SK-N-SH (cell line): ENCODE measurements around the gene NR1H4.

ENCODE experiments used
- EP300 ChIP-seq, 2 experiments: IDR thresholded peaks; 2 replicates each; pipeline versions ENCODE4 v1.4.0 to v1.6.1; 2012; ENCODE audit warnings: borderline replicate concordance in 1 of 2, low read depth in 1 of 2, low read length in 1 of 2
- JUND ChIP-seq: IDR thresholded peaks from 2 replicates; pipeline ENCODE4 v1.4.0; 2012
- NFIC ChIP-seq: IDR thresholded peaks from 2 replicates; pipeline ENCODE4 v1.4.0; 2012; ENCODE audit warnings: borderline replicate concordance
- RFX5 ChIP-seq: IDR thresholded peaks from 2 replicates; pipeline ENCODE4 v1.6.1; 2012; ENCODE audit warnings: mild to moderate bottlenecking, improper control_type of control experiment, low read length
- RXRA ChIP-seq: IDR thresholded peaks from 2 replicates; pipeline ENCODE4 v1.4.0; 2012; ENCODE audit warnings: low read depth, mild to moderate bottlenecking, borderline replicate concordance
- SIN3A ChIP-seq: IDR thresholded peaks from 2 replicates; pipeline ENCODE4 v1.6.1; 2012; ENCODE audit warnings: low read depth, mild to moderate bottlenecking, low read length, moderate library complexity, borderline replicate concordance
- TEAD4 ChIP-seq: IDR thresholded peaks from 2 replicates; pipeline ENCODE4 v1.4.0; 2012; ENCODE audit warnings: mild to moderate bottlenecking, borderline replicate concordance; ENCODE audit not compliant: insufficient read depth
- YY1 ChIP-seq: IDR thresholded peaks from 2 replicates; pipeline ENCODE4 v1.4.0; 2012; ENCODE audit warnings: low read depth, mild to moderate bottlenecking
- TF ChIP-seq, protein P1 (sequence below): fragments of 200-600 bp; sonication (generic); IDR thresholded peaks from 2 replicates; pipeline ENCODE4 v1.6.1; 2017; ENCODE audit warnings: antibody characterized with exemption, mild to moderate bottlenecking, moderate library complexity
- TF ChIP-seq, protein P2 (sequence below): IDR thresholded peaks from 2 replicates; pipeline ENCODE4 v1.4.0; 2012; ENCODE audit warnings: low read depth, borderline replicate concordance
- TF ChIP-seq, protein P3 (sequence below): IDR thresholded peaks from 2 replicates; pipeline ENCODE4 v1.6.1; 2012; ENCODE audit warnings: mild to moderate bottlenecking, low read depth, low read length, moderate library complexity

DNA sequence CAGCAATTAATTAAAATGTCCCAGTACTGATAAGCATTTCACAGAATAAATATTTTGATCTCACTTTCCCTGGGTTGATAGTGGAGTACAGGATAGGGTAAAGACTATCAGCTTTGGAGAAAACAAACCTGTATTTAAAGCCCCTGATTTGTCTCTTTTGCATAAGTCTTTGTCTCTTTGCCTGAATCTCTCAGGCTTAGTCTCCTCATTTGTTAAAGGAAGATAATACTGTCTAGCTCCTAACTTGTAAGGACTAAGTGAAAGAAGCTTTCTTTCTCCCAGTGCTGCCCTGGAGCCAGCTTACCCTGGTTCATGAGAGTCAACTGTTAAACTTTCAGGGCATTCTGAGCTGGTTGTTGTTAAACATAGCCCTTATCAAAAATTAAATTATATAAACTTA, 5.5 kb upstream of the NR1H4 start:
- no peak for TF ChIP-seq JUND
- TF ChIP-seq, protein P1, sequence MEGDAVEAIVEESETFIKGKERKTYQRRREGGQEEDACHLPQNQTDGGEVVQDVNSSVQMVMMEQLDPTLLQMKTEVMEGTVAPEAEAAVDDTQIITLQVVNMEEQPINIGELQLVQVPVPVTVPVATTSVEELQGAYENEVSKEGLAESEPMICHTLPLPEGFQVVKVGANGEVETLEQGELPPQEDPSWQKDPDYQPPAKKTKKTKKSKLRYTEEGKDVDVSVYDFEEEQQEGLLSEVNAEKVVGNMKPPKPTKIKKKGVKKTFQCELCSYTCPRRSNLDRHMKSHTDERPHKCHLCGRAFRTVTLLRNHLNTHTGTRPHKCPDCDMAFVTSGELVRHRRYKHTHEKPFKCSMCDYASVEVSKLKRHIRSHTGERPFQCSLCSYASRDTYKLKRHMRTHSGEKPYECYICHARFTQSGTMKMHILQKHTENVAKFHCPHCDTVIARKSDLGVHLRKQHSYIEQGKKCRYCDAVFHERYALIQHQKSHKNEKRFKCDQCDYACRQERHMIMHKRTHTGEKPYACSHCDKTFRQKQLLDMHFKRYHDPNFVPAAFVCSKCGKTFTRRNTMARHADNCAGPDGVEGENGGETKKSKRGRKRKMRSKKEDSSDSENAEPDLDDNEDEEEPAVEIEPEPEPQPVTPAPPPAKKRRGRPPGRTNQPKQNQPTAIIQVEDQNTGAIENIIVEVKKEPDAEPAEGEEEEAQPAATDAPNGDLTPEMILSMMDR: no peak
- TF ChIP-seq EP300 (IDR thresholded peaks at IDR 0.05; ENCODE audit: borderline replicate concordance in 1 of 2, low read depth in 1 of 2, low read length in 1 of 2): no peak
- TF ChIP-seq RXRA: no peak
- no peak for TF ChIP-seq NFIC
- TF ChIP-seq, protein P2, sequence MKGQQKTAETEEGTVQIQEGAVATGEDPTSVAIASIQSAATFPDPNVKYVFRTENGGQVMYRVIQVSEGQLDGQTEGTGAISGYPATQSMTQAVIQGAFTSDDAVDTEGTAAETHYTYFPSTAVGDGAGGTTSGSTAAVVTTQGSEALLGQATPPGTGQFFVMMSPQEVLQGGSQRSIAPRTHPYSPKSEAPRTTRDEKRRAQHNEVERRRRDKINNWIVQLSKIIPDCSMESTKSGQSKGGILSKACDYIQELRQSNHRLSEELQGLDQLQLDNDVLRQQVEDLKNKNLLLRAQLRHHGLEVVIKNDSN: no peak
- no peak for TF ChIP-seq TEAD4
- TF ChIP-seq, protein P3, sequence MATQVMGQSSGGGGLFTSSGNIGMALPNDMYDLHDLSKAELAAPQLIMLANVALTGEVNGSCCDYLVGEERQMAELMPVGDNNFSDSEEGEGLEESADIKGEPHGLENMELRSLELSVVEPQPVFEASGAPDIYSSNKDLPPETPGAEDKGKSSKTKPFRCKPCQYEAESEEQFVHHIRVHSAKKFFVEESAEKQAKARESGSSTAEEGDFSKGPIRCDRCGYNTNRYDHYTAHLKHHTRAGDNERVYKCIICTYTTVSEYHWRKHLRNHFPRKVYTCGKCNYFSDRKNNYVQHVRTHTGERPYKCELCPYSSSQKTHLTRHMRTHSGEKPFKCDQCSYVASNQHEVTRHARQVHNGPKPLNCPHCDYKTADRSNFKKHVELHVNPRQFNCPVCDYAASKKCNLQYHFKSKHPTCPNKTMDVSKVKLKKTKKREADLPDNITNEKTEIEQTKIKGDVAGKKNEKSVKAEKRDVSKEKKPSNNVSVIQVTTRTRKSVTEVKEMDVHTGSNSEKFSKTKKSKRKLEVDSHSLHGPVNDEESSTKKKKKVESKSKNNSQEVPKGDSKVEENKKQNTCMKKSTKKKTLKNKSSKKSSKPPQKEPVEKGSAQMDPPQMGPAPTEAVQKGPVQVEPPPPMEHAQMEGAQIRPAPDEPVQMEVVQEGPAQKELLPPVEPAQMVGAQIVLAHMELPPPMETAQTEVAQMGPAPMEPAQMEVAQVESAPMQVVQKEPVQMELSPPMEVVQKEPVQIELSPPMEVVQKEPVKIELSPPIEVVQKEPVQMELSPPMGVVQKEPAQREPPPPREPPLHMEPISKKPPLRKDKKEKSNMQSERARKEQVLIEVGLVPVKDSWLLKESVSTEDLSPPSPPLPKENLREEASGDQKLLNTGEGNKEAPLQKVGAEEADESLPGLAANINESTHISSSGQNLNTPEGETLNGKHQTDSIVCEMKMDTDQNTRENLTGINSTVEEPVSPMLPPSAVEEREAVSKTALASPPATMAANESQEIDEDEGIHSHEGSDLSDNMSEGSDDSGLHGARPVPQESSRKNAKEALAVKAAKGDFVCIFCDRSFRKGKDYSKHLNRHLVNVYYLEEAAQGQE: no peak
- no peak for TF ChIP-seq SIN3A
- no peak for TF ChIP-seq YY1
- TF ChIP-seq RFX5: no peak
